ENCODE measurements around the gene NKD2. TPM values are rescaled to one million over a fixed set of nuclear protein-coding genes. Genes with fewer than 3 reads are reported as not detected.
A peak's percentile ranks its signal among the peaks of the same experiment; 100 is the strongest.

NKD2 gene
- total RNA-seq, 1 donor from 2014 or later: 20.6 TPM

DNA sequence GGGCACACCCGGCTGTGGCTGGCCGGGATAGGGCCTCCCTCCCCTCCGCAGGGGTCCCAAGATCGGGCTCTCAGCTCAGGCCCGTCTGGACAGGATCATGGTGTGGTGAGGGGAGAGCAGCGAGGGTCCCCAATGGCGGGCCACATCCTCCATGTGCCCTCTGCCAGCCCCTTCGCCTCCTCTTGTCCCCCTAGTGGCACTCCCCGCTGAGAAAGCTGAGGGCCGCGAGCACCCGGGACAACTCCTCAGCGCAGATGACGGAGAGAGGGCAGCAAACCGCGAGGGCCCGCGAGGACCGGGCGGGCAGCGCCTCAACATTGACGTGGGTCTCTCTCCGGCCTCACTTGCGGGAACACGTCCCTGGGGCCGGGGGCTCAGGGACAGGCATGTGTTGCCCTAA, 24.6 kb downstream of the NKD2 start:
- peaks cover 4% of the 10 kb centered on the region for H3K36me3 Mint-ChIP-seq (ENCODE audit: low read depth)

DNA sequence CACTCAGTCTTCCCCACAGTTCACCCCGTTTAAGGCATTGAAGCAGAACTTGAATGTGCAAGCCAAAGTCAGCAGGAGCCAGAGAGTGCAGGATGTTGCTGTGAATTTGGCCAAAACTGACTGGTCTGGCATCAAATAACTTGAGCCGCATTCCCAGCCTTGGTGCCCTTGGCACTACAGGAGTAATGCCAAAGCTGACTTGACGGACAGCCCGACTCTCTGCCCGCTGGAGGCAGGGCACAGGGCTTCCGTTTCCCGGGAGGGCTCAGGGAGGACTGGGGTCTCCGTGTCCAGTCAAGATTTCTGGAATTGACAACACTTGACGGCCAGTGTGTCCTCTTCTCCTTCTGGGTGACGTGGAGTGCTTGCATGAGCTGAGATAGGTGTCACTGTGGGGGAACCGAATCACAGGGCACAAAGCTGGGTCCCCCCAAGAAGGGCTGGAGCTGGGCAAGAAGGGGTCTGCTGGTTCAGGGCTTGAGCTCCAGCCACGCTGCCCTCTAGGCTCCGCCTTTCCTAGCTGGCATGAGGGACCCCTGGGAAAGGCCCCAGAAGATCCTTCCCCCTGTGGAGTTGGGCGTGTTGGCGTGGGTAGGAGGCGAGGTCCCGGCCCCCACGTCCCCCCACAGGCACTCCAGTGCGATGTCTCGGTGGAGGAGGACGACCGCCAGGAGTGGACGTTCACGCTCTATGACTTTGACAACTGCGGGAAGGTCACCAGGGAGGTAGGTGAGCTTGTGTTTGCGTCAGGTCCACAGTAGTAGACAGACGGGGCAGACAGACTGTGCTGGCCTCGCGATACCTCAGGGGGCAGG, 25.2 kb downstream of the NKD2 start:
- Mint-ChIP-seq H3K27me3 (ENCODE audit: low read depth) (no peaks in the 10 kb centered on the region), H3K9me3 (no peaks in the 10 kb centered on the region), H3K4me3 (no peak overlapping the region), H3K27ac (ENCODE audit: unreplicated experiment) (peak overlapping the region; percentile 50), H3K36me3 (ENCODE audit: low read depth) (peaks cover 7% of the 10 kb centered on the region), H3K4me1 (no peaks in the 10 kb centered on the region)
- DNase-seq (ENCODE audit: low read depth, low spot score): no peak
- TF ChIP-seq, protein P1, sequence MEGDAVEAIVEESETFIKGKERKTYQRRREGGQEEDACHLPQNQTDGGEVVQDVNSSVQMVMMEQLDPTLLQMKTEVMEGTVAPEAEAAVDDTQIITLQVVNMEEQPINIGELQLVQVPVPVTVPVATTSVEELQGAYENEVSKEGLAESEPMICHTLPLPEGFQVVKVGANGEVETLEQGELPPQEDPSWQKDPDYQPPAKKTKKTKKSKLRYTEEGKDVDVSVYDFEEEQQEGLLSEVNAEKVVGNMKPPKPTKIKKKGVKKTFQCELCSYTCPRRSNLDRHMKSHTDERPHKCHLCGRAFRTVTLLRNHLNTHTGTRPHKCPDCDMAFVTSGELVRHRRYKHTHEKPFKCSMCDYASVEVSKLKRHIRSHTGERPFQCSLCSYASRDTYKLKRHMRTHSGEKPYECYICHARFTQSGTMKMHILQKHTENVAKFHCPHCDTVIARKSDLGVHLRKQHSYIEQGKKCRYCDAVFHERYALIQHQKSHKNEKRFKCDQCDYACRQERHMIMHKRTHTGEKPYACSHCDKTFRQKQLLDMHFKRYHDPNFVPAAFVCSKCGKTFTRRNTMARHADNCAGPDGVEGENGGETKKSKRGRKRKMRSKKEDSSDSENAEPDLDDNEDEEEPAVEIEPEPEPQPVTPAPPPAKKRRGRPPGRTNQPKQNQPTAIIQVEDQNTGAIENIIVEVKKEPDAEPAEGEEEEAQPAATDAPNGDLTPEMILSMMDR (conservative IDR thresholded peaks at IDR 0.05): no peak

More for the DNA sequence above, 24.6 kb downstream of the NKD2 start:
- Mint-ChIP-seq H3K9me3 (no peaks in the 10 kb centered on the region), H3K27ac (ENCODE audit: unreplicated experiment) (no peak overlapping the region), H3K4me3 (no peak overlapping the region), H3K27me3 (ENCODE audit: low read depth) (no peaks in the 10 kb centered on the region), H3K4me1 (no peaks in the 10 kb centered on the region)
- TF ChIP-seq, protein P1 (conservative IDR thresholded peaks at IDR 0.05): no peak
- no peak for DNase-seq (ENCODE audit: low read depth, low spot score)

DNA sequence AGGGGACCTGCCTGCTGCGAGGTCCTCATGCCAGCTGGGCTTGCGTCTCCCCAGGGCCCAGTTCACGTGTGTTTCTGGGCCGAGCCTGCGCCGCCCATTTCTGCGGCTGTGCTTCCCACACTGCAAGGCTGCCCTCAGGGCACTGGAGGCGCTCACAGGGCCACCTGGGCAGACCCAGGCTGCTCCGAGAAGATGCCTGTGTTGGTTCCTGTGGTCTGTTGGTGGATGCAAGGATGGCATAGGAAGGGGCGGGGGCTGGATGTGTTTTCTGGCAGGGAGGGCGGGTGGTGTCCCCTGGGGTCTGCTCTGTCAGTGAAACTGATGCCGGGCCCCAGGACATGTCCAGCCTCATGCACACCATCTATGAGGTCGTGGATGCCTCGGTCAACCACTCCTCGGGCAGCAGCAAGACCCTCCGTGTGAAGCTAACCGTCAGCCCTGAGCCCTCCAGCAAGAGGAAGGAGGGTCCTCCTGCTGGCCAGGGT, 25.9 kb downstream of the NKD2 start:
- Mint-ChIP-seq H3K27ac (ENCODE audit: unreplicated experiment) (no peak overlapping the region), H3K9me3 (no peaks in the 10 kb centered on the region)
- DNase-seq (ENCODE audit: low read depth, low spot score): no peak

DNA sequence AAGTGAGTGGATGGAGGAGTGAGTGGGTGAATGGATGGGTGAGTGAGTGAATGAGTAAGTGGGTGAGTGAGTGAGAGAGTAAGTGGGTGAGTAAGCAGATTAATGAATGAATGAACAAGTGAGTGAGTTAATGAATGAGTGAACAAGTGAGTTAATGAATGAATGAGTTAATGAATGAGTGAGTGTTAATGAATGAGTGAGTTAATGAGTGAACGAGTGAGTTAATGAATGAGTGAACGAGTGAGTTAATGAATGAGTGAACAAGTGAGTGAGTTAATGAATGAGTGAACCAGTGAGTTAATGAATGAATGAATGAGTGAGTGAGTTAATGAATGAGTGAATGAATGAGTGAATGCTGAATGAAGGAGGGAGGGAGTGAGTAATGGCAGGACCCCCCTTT, 26.4 kb downstream of the NKD2 start:
- Mint-ChIP-seq H3K4me3 (no peak overlapping the region), H3K27me3 (ENCODE audit: low read depth) (no peaks in the 10 kb centered on the region), H3K36me3 (ENCODE audit: low read depth) (peaks cover 10% of the 10 kb centered on the region), H3K4me1 (no peaks in the 10 kb centered on the region), H3K27ac (ENCODE audit: unreplicated experiment) (no peak overlapping the region), H3K9me3 (no peaks in the 10 kb centered on the region)
- TF ChIP-seq, protein P1 (conservative IDR thresholded peaks at IDR 0.05): no peak
- no peak for DNase-seq (ENCODE audit: low read depth, low spot score)

More for the DNA sequence above, 25.9 kb downstream of the NKD2 start:
- TF ChIP-seq, protein P1 (conservative IDR thresholded peaks at IDR 0.05): no peak
- H3K27me3 Mint-ChIP-seq (ENCODE audit: low read depth): no peaks in the 10 kb centered on the region
- no peaks in the 10 kb centered on the region for H3K4me1 Mint-ChIP-seq
- peaks cover 7% of the 10 kb centered on the region for H3K36me3 Mint-ChIP-seq (ENCODE audit: low read depth)
- no peak overlapping the region for H3K4me3 Mint-ChIP-seq

DNA sequence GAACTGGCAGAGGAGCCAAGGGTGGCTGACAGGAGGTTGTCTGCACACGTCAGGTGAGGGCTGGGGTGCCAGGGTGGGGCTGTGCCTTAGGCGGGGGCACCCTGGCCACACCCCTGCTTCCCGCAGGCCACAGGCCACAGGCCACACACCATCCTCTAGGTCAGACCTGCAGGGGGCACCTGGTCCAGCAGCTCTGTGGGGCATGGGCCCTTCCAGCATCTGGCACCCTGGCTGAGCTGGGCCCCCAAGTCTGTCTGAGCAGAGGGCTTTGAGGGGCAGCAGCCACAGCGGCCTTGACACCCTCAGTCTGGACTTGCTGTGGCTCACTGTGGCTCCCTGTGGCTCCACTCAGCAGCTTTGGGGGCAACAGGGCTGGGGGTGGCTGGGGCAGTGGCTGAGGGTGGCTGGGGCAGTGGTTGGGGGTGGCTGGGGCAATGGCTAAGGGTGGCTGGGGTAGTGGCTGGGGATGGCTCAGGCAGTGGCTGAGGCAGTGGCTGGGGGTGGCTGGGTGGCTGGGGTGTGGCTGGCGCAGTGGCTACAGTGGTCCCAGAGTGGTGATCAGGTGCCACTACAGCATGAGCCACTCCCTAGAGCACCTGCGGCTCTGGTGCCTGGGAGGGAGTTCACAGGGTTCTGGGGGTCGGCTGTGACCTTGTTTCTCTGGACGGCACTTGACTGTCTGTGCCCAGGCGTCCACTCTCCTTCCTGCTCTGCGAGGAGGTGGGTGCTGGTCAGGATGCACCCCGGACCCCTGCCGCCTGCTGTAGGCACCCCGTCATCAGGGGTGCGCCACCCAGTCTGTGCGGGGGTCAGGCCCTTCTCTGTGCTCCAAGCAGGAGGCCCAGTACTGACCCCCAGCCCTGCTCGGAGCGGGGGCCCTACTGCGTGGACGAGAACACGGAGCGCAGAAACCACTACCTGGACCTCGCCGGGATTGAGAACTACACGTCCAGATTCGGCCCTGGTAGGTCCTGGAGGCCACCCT, 27.1 kb downstream of the NKD2 start:
- peaks cover 16% of the 10 kb centered on the region for H3K36me3 Mint-ChIP-seq (ENCODE audit: low read depth)

More for the DNA sequence above, 27.1 kb downstream of the NKD2 start:
- no peak for DNase-seq (ENCODE audit: low read depth, low spot score)
- no peak overlapping the region for H3K27ac Mint-ChIP-seq (ENCODE audit: unreplicated experiment)
- H3K4me3 Mint-ChIP-seq: no peak overlapping the region
- TF ChIP-seq, protein P1 (conservative IDR thresholded peaks at IDR 0.05): no peak
- H3K4me1 Mint-ChIP-seq: no peaks in the 10 kb centered on the region
- no peaks in the 10 kb centered on the region for H3K27me3 Mint-ChIP-seq (ENCODE audit: low read depth)
- peaks cover 4% of the 10 kb centered on the region for H3K9me3 Mint-ChIP-seq
